WERI-Rb-1 (cell line): ENCODE measurements around the gene CCNB2.

Experiments
- DNase-seq: peaks from one replicate; pipeline ENCODE4 v3.0.0-alpha.2; 2020
- H3K27ac ChIP-seq: fragments of 250-450 bp; sonication (Bioruptor Pico); 2 replicates; pipeline ENCODE4 v1.5.1; 2020; ENCODE audit warnings: mild to moderate bottlenecking, moderate library complexity
- H3K27me3 ChIP-seq: fragments of 250-450 bp; sonication (Bioruptor Pico); 2 replicates; pipeline ENCODE4 v1.5.1; 2021; ENCODE audit warnings: mild to moderate bottlenecking, low read depth, moderate library complexity; ENCODE audit not compliant: insufficient read depth, severe bottlenecking
- H3K36me3 ChIP-seq: fragments of 250-450 bp; sonication (Bioruptor Pico); 2 replicates; pipeline ENCODE4 v1.5.1; 2020; ENCODE audit warnings: mild to moderate bottlenecking, moderate library complexity
- H3K4me3 ChIP-seq: 2 replicates; pipeline ENCODE4 v1.5.1; 2011; ENCODE audit warnings: low read depth, mild to moderate bottlenecking, control low read depth, low read length
- H3K9me3 ChIP-seq: fragments of 250-450 bp; sonication (Bioruptor Pico); 2 replicates; pipeline ENCODE4 v1.5.1; 2021; ENCODE audit warnings: mild to moderate bottlenecking, moderate library complexity; ENCODE audit not compliant: severe bottlenecking
- CTCF ChIP-seq: IDR thresholded peaks from 2 replicates; pipeline ENCODE4 v1.5.1; 2011; ENCODE audit warnings: low read depth, mild to moderate bottlenecking, control low read depth, inconsistent platforms, low read length

The CCNB2 gene

GRCh38 chr15:59105854-59106253 lies 908 bp downstream of the CCNB2 start:
- peak overlapping the region; percentile 92 for H3K4me3 ChIP-seq
- peaks cover 43% of the 10 kb centered on the region for H3K36me3 ChIP-seq
- no peak for DNase-seq
- no peaks in the 10 kb centered on the region for H3K9me3 ChIP-seq
- H3K27ac ChIP-seq, result peak overlapping the region; percentile 96
- no peaks in the 10 kb centered on the region for H3K27me3 ChIP-seq
- no peak for TF ChIP-seq CTCF

GRCh38 chr15:59111251-59111650 lies 6.3 kb downstream of the CCNB2 start:
- no peak for TF ChIP-seq CTCF
- DNase-seq, result no peak
- Histone ChIP-seq H3K4me3 (no peak overlapping the region), H3K36me3 (peaks cover 79% of the 10 kb centered on the region), H3K9me3 (no peaks in the 10 kb centered on the region), H3K27me3 (no peaks in the 10 kb centered on the region), H3K27ac (no peak overlapping the region)

- DNase-seq, result no peak
- no peak for TF ChIP-seq CTCF
- peaks cover 82% of the 10 kb centered on the region for H3K36me3 ChIP-seq
- no peak overlapping the region for H3K4me3 ChIP-seq
- no peaks in the 10 kb centered on the region for H3K27me3 ChIP-seq
- no peak overlapping the region for H3K27ac ChIP-seq
- no peaks in the 10 kb centered on the region for H3K9me3 ChIP-seq
Measured at GRCh38 chr15:59115047-59115446, 10.1 kb downstream of the CCNB2 start.

DNA sequence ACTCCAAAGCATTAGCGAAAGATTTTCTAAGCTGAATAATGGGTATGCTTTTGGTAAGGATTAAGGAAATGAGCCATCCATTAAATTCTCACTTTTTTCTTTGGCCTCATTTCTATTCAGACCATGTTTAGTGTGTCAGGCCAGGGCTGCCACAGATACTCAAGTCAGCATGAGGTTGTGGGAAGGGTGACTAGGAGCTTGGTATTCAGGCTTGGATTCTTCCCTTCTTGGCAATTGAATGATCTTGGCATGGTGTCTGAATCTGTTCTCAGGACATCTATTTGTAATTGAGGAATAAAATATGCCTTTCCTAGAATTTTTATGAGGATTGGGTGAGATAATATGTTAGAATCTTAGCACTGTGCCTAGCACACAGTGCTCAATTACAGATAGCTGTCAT lies 11.2 kb downstream of the CCNB2 start:
- H3K36me3 ChIP-seq, result peaks cover 81% of the 10 kb centered on the region
- no peak overlapping the region for H3K27ac ChIP-seq
- no peaks in the 10 kb centered on the region for H3K9me3 ChIP-seq
- DNase-seq, result no peak
- no peaks in the 10 kb centered on the region for H3K27me3 ChIP-seq
- no peak overlapping the region for H3K4me3 ChIP-seq
- TF ChIP-seq CTCF, result no peak

DNA sequence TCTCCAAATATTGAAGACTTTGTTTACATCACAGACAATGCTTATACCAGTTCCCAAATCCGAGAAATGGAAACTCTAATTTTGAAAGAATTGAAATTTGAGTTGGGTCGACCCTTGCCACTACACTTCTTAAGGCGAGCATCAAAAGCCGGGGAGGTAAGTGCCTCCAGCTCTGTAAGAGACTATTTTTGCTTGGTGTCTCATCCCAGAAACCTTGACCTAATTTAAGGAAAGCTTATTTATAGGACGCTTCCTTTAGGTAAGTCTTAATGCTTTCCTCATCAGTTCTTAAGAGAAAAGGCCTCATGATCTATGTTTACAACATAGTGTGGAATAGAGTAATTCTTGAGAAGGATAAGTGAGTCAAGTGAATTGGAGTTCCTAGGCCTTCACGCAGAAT lies 11.8 kb downstream of the CCNB2 start:
- no peak overlapping the region for H3K27ac ChIP-seq
- H3K4me3 ChIP-seq, result no peak overlapping the region
- H3K36me3 ChIP-seq, result peaks cover 82% of the 10 kb centered on the region
- H3K9me3 ChIP-seq, result no peaks in the 10 kb centered on the region
- TF ChIP-seq CTCF, result no peak
- no peaks in the 10 kb centered on the region for H3K27me3 ChIP-seq
- no peak for DNase-seq

DNA sequence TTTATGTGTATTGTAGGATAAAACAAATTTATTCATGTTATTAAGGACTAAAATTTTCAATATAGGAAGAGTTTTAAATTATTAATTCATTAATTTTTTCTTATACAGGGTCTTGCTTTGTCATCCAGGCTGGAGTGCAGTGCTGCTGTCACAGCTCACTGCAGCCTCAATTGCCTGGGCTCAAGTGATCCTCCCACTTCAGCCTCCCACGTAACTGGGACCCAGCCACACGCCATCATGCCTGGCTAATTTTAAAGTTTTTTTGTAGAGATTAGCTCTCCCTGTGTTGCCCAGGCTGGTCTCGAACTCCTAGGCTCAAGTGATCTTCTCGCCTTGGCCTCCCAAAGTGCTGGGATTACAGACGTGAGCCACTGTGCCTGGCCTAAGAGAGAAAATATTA lies 14.7 kb downstream of the CCNB2 start:
- H3K27ac ChIP-seq, result no peak overlapping the region
- no peak for TF ChIP-seq CTCF
- H3K4me3 ChIP-seq, result no peak overlapping the region
- DNase-seq, result no peak
- no peaks in the 10 kb centered on the region for H3K9me3 ChIP-seq
- H3K36me3 ChIP-seq, result peaks cover 85% of the 10 kb centered on the region
- no peaks in the 10 kb centered on the region for H3K27me3 ChIP-seq
